Stimulated activated CD8-positive, alpha-beta memory T cell treated with anti-CD3 and anti-CD28 coated beads, Interleukin-7, amount 100 ng/mL, for 4 hours (primary cell): Measurements from ENCODE around the gene GSG1L2.
"Not testable (repeated sequence)": the region's sequence is repeated elsewhere in the genome, so short reads cannot be mapped to it uniquely, and the experiment has no call there.

Source experiments
- DNase-seq, 2 donors: peaks; one replicate each; pipeline ENCODE4 v3.0.0-alpha.2; 2020; ENCODE audit warnings: low read depth in 2 of 2

The GSG1L2 gene

GRCh38 chr17:9790316-9790715 is 31.6 kb downstream of the GSG1L2 start:
- DNase-seq, result no peak

- no peak for DNase-seq
These were observed 33.3 kb downstream of the GSG1L2 start for GRCh38 chr17:9788601-9789000.

- no peak for DNase-seq
These were observed 37.3 kb downstream of the GSG1L2 start for GRCh38 chr17:9784544-9784943.

GRCh38 chr17:9783465-9783864 is 38.4 kb downstream of the GSG1L2 start:
- not testable (repeated sequence) for DNase-seq

- DNase-seq, result no peak
These were observed 38.8 kb downstream of the GSG1L2 start for GRCh38 chr17:9783050-9783449.

- no peak for DNase-seq
These were observed 41.3 kb downstream of the GSG1L2 start for GRCh38 chr17:9780552-9780951.

- no peak for DNase-seq
These were observed 45.0 kb downstream of the GSG1L2 start for GRCh38 chr17:9776911-9777310.

GRCh38 chr17:9772658-9773057 is 49.2 kb downstream of the GSG1L2 start:
- no peak for DNase-seq

- no peak for DNase-seq
These were observed 50.4 kb downstream of the GSG1L2 start for GRCh38 chr17:9771465-9771864.

GRCh38 chr17:9769036-9769695 is 52.7 kb downstream of the GSG1L2 start:
- DNase-seq, result no peak

- DNase-seq, result no peak
These were observed 53.4 kb downstream of the GSG1L2 start for GRCh38 chr17:9768381-9768934.

GRCh38 chr17:9767432-9767991 is 54.4 kb downstream of the GSG1L2 start:
- DNase-seq, result no peak

GRCh38 chr17:9766970-9767369 is 54.9 kb downstream of the GSG1L2 start:
- no peak for DNase-seq

- no peak for DNase-seq
These were observed 56.6 kb downstream of the GSG1L2 start for GRCh38 chr17:9765322-9765721.

- DNase-seq, result no peak
These were observed 58.2 kb downstream of the GSG1L2 start for GRCh38 chr17:9763643-9764042.

GRCh38 chr17:9760266-9760665 is 61.6 kb downstream of the GSG1L2 start:
- DNase-seq, result no peak

- DNase-seq, result no peak
These were observed 66.8 kb downstream of the GSG1L2 start for GRCh38 chr17:9755083-9755482.
